Measurements from ENCODE around the gene TERT. TPM values are rescaled to one million over a fixed set of nuclear protein-coding genes. Genes with fewer than 3 reads are reported as not detected.

Gene TERT
- total and polyA plus RNA-seq, 2 of the 8 experiments (the other 6 are each of a cell fraction or from before 2014, with no cell fraction given), result 13.1 to 23.1 TPM

DNA sequence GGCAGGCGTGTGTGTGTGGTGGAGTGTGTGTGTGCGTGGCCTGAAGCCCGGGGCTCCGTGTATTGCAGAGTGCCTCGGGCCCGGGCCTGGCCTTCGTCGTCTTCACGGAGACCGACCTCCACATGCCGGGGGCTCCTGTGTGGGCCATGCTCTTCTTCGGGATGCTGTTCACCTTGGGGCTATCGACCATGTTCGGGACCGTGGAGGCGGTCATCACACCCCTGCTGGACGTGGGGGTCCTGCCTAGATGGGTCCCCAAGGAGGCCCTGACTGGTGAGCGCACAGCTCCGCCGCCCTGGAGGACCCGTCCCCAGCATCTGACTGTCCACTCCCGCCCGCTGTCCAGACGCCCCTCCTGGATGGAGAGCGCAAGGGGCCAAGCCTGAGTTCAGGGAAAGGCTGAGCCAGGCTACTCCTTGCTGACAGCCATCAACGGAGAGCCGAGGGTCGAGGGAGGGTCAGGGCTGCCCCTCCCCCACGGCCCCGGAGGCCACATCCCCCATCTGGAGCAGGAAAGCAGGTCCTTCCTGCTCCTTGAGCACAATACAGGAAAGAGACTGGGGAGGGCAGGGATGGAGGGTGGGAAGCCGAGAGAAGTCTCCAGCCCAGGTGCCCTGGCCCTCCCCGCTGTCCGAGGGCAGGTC lies 51.3 kb downstream of the TERT start (continued):
- TF ChIP-seq RAD21 (IDR thresholded peaks at IDR 0.05 in 1 of 2, conservative IDR thresholded peaks at IDR 0.05 in 1 of 2; ENCODE audit: low read depth in 2 of 2, low read length in 2 of 2) (no peak), CHD2 (IDR thresholded peaks at IDR 0.05; ENCODE audit: low read length) (no peak)
